Loucy (cell line): ENCODE results near the gene SORCS2.

Experiments
- H2AFZ ChIP-seq: fragments of 200-600 bp; sonication (generic); 2 replicates; pipeline ENCODE4 v1.6.0; 2016; ENCODE audit warnings: antibody characterized with exemption, mild to moderate bottlenecking, low read length, moderate library complexity
- H3F3A ChIP-seq: fragments of 200-600 bp; 2 replicates; pipeline ENCODE4 v1.6.0; 2016; ENCODE audit warnings: antibody characterized with exemption, low read depth, mild to moderate bottlenecking
- H3K27me3 ChIP-seq: fragments of 200-600 bp; sonication (generic); 2 replicates; pipeline ENCODE4 v1.6.1; 2014; ENCODE audit warnings: low read length, mild to moderate bottlenecking; ENCODE audit not compliant: insufficient read depth, poor library complexity, severe bottlenecking
- H3K36me3 ChIP-seq: fragments of 200-600 bp; sonication (generic); 2 replicates; pipeline ENCODE4 v1.6.1; 2016; ENCODE audit warnings: low read length; ENCODE audit not compliant: insufficient read depth
- H3K4me1 ChIP-seq: fragments of 200-600 bp; sonication (generic); 2 replicates; pipeline ENCODE4 v1.5.1; 2014; ENCODE audit warnings: low read length, mild to moderate bottlenecking; ENCODE audit not compliant: insufficient read depth, poor library complexity, severe bottlenecking
- H3K4me2 ChIP-seq: fragments of 200-600 bp; sonication (generic); 2 replicates; pipeline ENCODE4 v1.6.0; 2014; ENCODE audit warnings: antibody characterized with exemption, low read length, low read depth, mild to moderate bottlenecking; ENCODE audit not compliant: poor library complexity, severe bottlenecking
- H3K4me3 ChIP-seq: fragments of 200-600 bp; sonication (generic); 2 replicates; pipeline ENCODE4 v1.5.1; 2014; ENCODE audit warnings: low read length, mild to moderate bottlenecking, mixed read lengths; ENCODE audit not compliant: poor library complexity, severe bottlenecking
- H3K79me2 ChIP-seq: fragments of 200-600 bp; sonication (generic); 2 replicates; pipeline ENCODE4 v1.6.1; 2014; ENCODE audit warnings: low read length; ENCODE audit not compliant: insufficient read depth
- H3K9ac ChIP-seq: fragments of 200-600 bp; sonication (generic); 2 replicates; pipeline ENCODE4 v1.6.0; 2014; ENCODE audit warnings: mild to moderate bottlenecking, low read depth, low read length, moderate library complexity; ENCODE audit not compliant: poor library complexity, severe bottlenecking
- H3K9me2 ChIP-seq: fragments of 200-600 bp; sonication (generic); replicated peaks from 2 replicates; pipeline ENCODE4 v1.6.1; 2016; ENCODE audit warnings: low read depth, low read length, mixed read lengths
- H3K9me3 ChIP-seq: fragments of 200-600 bp; sonication (generic); 2 replicates; pipeline ENCODE4 v1.6.1; 2014; ENCODE audit warnings: mild to moderate bottlenecking, antibody characterized with exemption, low read length, low read depth; ENCODE audit not compliant: insufficient read depth
- H4K20me1 ChIP-seq: fragments of 200-600 bp; sonication (generic); 2 replicates; pipeline ENCODE4 v1.6.0; 2014; ENCODE audit warnings: antibody characterized with exemption, low read length, mild to moderate bottlenecking; ENCODE audit not compliant: insufficient read depth, poor library complexity, severe bottlenecking
- CTCF ChIP-seq: fragments of 200-600 bp; sonication (generic); conservative IDR thresholded peaks from 2 replicates; pipeline ENCODE4 v1.5.1; 2014; ENCODE audit warnings: mild to moderate bottlenecking, antibody characterized with exemption, low read length
- EZH2phosphoT487 ChIP-seq: fragments of 200-600 bp; IDR thresholded peaks from 2 replicates; pipeline ENCODE4 v1.6.1; 2018; ENCODE audit warnings: antibody characterized with exemption, mild to moderate bottlenecking, moderate library complexity, borderline replicate concordance

The SORCS2 gene

GRCh38 chr4:7610022-7610670 is 417.8 kb downstream of the SORCS2 start:
- no peaks in the 10 kb centered on the region for H4K20me1 ChIP-seq
- no peaks in the 10 kb centered on the region for H3F3A ChIP-seq
- peaks cover 10% of the 10 kb centered on the region; the same call in 1 of the 2 replicates for H3K9me3 ChIP-seq
- no peaks in the 10 kb centered on the region for H3K79me2 ChIP-seq
- no peak overlapping the region for H3K4me2 ChIP-seq
- H3K4me1 ChIP-seq: no peaks in the 10 kb centered on the region
- no peaks in the 10 kb centered on the region for H3K9me2 ChIP-seq
- H3K9ac ChIP-seq: no peak overlapping the region
- no peaks in the 10 kb centered on the region for H3K27me3 ChIP-seq
- H3K4me3 ChIP-seq: no peak overlapping the region
- TF ChIP-seq EZH2phosphoT487 (no peak), CTCF (no peak)
- no peak overlapping the region for H2AFZ ChIP-seq
- H3K36me3 ChIP-seq: no peaks in the 10 kb centered on the region

DNA sequence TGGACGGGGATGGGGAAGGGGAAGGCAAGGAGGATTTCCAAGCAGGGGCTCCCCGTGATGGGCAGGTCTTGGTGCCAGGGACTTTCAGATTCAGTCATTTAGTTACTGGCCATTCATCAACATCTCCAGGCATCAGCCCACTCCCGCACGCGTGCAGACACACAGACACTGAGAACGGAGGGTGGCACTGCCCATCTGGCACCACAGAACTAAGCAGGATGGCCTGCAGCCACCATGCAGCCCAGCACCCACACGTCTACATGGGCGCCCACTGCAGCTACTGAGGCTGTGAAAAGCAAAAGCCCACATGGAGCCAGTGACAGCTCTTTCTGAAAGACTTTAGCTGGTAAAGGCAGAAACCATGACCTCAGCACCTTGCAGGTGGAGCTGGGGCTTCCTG is 418.5 kb downstream of the SORCS2 start:
- Histone ChIP-seq H3K9me3 (peaks cover 10% of the 10 kb centered on the region; the same call in 1 of the 2 replicates), H3K36me3 (no peaks in the 10 kb centered on the region), H3K4me2 (no peak overlapping the region), H3K79me2 (no peaks in the 10 kb centered on the region), H3K4me1 (no peaks in the 10 kb centered on the region), H3K9me2 (no peaks in the 10 kb centered on the region), H3K4me3 (no peak overlapping the region), H3F3A (no peaks in the 10 kb centered on the region), H4K20me1 (no peaks in the 10 kb centered on the region), H3K9ac (no peak overlapping the region), H3K27me3 (no peaks in the 10 kb centered on the region), H2AFZ (no peak overlapping the region)
- TF ChIP-seq EZH2phosphoT487: no peak
- TF ChIP-seq CTCF: no peak

DNA sequence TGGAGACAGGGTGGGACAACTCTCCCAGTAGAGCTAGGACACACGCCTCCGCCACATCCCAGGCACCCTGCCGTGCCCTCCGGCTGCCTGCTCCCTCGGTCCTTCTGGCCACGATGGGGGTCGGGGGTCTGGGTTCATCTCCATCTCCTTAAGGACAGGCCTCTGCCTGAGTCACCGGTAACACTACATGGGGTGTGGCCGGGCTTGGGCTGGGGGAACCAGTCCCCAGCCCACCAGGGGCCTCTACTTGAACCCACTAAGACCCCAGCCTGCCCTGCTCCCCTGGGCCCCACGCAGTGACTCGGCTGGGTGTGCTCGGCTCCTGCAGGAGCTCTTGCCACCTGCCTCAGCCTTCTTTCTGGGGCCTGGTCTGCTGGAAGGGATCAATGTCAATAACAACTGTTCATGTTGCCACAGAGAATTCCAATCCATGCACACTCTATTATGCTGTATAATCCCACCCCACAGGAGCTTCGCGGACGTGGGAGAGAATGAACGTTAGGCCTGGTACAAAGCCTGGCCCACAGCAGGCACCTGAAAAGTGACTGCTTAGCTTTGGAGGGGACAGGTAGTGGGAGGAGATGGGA is 420.1 kb downstream of the SORCS2 start:
- no peak overlapping the region for H2AFZ ChIP-seq
- H3K27me3 ChIP-seq: no peaks in the 10 kb centered on the region
- no peaks in the 10 kb centered on the region for H3K36me3 ChIP-seq
- no peak overlapping the region for H3K4me2 ChIP-seq
- H3K9me2 ChIP-seq: no peaks in the 10 kb centered on the region
- H4K20me1 ChIP-seq: no peaks in the 10 kb centered on the region
- no peaks in the 10 kb centered on the region for H3K79me2 ChIP-seq
- H3K9me3 ChIP-seq: peaks cover 10% of the 10 kb centered on the region; the same call in 1 of the 2 replicates
- no peak overlapping the region for H3K4me3 ChIP-seq
- TF ChIP-seq EZH2phosphoT487: no peak
- no peak for TF ChIP-seq CTCF
- no peaks in the 10 kb centered on the region for H3F3A ChIP-seq
- H3K9ac ChIP-seq: no peak overlapping the region
- H3K4me1 ChIP-seq: no peaks in the 10 kb centered on the region
